ENCODE results near the gene NKAIN2.
"Not testable (repeated sequence)": the region's sequence is repeated elsewhere in the genome, so short reads cannot be mapped to it uniquely, and the experiment has no call there.

The NKAIN2 gene

GRCh38 chr6:124330197-124330596 is 526.5 kb downstream of the NKAIN2 start:
- no peak for DNase-seq (ENCODE audit: low read depth in 2 of 2)

- DNase-seq (ENCODE audit: low read depth in 2 of 2) = no peak
Measured at GRCh38 chr6:124334359-124334758, 530.7 kb downstream of the NKAIN2 start.

- no peak for DNase-seq (ENCODE audit: low read depth in 2 of 2)
Measured at GRCh38 chr6:124339610-124340334, 536.1 kb downstream of the NKAIN2 start.

GRCh38 chr6:124348339-124348738 is 544.7 kb downstream of the NKAIN2 start:
- DNase-seq (ENCODE audit: low read depth in 2 of 2) = not testable (repeated sequence)

- DNase-seq (ENCODE audit: low read depth in 2 of 2) = no peak
Measured at GRCh38 chr6:124355146-124355545, 551.5 kb downstream of the NKAIN2 start.

GRCh38 chr6:124356276-124356810 is 552.7 kb downstream of the NKAIN2 start:
- DNase-seq (ENCODE audit: low read depth in 2 of 2) = no peak

- DNase-seq (ENCODE audit: low read depth in 2 of 2) = no peak
Measured at GRCh38 chr6:124356811-124357210, 553.1 kb downstream of the NKAIN2 start.

GRCh38 chr6:124368131-124368530 is 564.5 kb downstream of the NKAIN2 start:
- DNase-seq (ENCODE audit: low read depth in 2 of 2) = no peak

- no peak for DNase-seq (ENCODE audit: low read depth in 2 of 2)
Measured at GRCh38 chr6:124371974-124372475, 568.4 kb downstream of the NKAIN2 start.

GRCh38 chr6:124373386-124373785 is 569.7 kb downstream of the NKAIN2 start:
- DNase-seq (ENCODE audit: low read depth in 2 of 2) = no peak

- DNase-seq (ENCODE audit: low read depth in 2 of 2) = no peak
Measured at GRCh38 chr6:124389127-124389526, 585.5 kb downstream of the NKAIN2 start.

GRCh38 chr6:124393536-124393935 is 589.9 kb downstream of the NKAIN2 start:
- no peak for DNase-seq (ENCODE audit: low read depth in 2 of 2)

GRCh38 chr6:124396361-124396760 is 592.7 kb downstream of the NKAIN2 start:
- no peak for DNase-seq (ENCODE audit: low read depth in 2 of 2)

- no peak for DNase-seq (ENCODE audit: low read depth in 2 of 2)
Measured at GRCh38 chr6:124400261-124400999, 596.8 kb downstream of the NKAIN2 start.

- not testable (repeated sequence) for DNase-seq (ENCODE audit: low read depth in 2 of 2)
Measured at GRCh38 chr6:124410425-124410824, 606.8 kb downstream of the NKAIN2 start.

GRCh38 chr6:124412657-124413056 is 609.0 kb downstream of the NKAIN2 start:
- not testable (repeated sequence) for DNase-seq (ENCODE audit: low read depth in 2 of 2)

GRCh38 chr6:124420116-124420840 is 616.6 kb downstream of the NKAIN2 start:
- no peak for DNase-seq (ENCODE audit: low read depth in 2 of 2)

- DNase-seq (ENCODE audit: low read depth in 2 of 2) = no peak
Measured at GRCh38 chr6:124423621-124424020, 620.0 kb downstream of the NKAIN2 start.

GRCh38 chr6:124430740-124431318 is 627.2 kb downstream of the NKAIN2 start:
- DNase-seq (ENCODE audit: low read depth in 2 of 2) = no peak

GRCh38 chr6:124432620-124433019 is 629.0 kb downstream of the NKAIN2 start:
- no peak for DNase-seq (ENCODE audit: low read depth in 2 of 2)

GRCh38 chr6:124433387-124434160 is 629.9 kb downstream of the NKAIN2 start:
- no peak for DNase-seq (ENCODE audit: low read depth in 2 of 2)

Data from stimulated activated CD8-positive, alpha-beta memory T cell treated with anti-CD3 and anti-CD28 coated beads, Interleukin-15, amount 100 ng/mL, for 4 hours (primary cell).